Progenitor cell of endocrine pancreas (in vitro differentiated cells): ENCODE measurements around the gene BRD1. TPM values are rescaled to one million over a fixed set of nuclear protein-coding genes. Genes with fewer than 3 reads are reported as not detected.
"Not testable (repeated sequence)": the region's sequence is repeated elsewhere in the genome, so short reads cannot be mapped to it uniquely, and the experiment has no call there.

Experiments
- DNase-seq: peaks from one replicate; pipeline ENCODE4 v3.0.0; 2021; ENCODE audit warnings: low spot score; ENCODE audit not compliant: unreplicated experiment
- H3K27ac Mint-ChIP-seq: 2 replicates; pipeline ENCODE4 v1.8.0; 2021; ENCODE audit warnings: mild to moderate bottlenecking, moderate library complexity, mixed read lengths
- H3K27me3 Mint-ChIP-seq: 2 replicates; pipeline ENCODE4 v1.8.0; 2021; ENCODE audit warnings: mixed read lengths
- H3K36me3 Mint-ChIP-seq: 2 replicates; pipeline ENCODE4 v1.8.0; 2022; ENCODE audit warnings: mixed read lengths; ENCODE audit not compliant: insufficient read depth
- H3K4me1 Mint-ChIP-seq: 2 replicates; pipeline ENCODE4 v1.8.0; 2021; ENCODE audit warnings: low read depth, mixed read lengths
- H3K4me3 Mint-ChIP-seq: 2 replicates; pipeline ENCODE4 v1.8.0; 2021; ENCODE audit warnings: low read depth, mild to moderate bottlenecking, moderate library complexity, mixed read lengths
- H3K9me3 Mint-ChIP-seq: 2 replicates; pipeline ENCODE4 v1.8.0; 2021; ENCODE audit warnings: low read depth, mixed read lengths
- total RNA-seq: library from RNA; stranded (reverse); gene quantifications from 2 replicates; pipeline ENCODE4 v1.2.1, GENCODE V29; 2021
- TF ChIP-seq, protein P1 (sequence below): fragments of 200-600 bp; sonication (generic); IDR thresholded peaks from one replicate; pipeline ENCODE4 v1.5.0; 2021; ENCODE audit warnings: antibody characterized with exemption, mild to moderate bottlenecking; ENCODE audit not compliant: unreplicated experiment

Gene BRD1
- total RNA-seq, 1 donor from 2014 or later: 65.7 TPM

DNA sequence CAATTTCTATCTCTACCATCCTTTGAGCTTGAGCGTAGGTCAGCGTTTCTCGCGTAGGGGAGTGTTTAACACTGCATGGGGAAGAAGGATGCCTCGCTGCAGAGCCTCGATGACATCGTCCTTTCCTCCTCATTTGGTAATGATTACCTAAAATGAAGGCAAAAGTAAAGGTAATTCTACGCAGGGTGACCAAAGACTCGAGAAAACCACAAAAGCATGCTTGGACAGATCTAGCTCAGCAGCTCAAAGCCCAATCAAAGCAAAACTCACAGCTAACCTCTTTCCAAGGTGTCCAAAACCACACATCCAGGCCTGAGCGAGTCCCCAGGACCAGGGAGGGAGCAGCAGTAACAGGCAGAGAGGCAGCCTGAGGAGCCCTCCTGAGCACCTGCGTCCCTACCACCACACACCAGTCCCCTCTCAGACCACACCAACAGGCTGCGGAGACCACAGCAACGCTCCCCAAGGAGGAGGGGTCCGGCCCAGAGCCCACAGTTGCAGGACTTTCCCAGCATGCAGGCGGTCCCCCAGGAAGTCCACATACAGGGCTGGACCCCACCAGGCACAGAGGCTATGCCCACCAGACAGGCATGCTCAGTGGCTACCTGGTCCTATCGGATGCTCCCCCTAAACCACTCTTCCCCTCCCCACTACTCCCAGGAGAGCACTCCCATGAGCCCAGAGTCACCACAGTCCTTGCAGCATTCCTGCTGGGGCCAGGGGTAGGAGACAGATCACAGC lies 3.3 kb downstream of the BRD1 start:
- Mint-ChIP-seq H3K27ac (peak overlapping the region; percentile 86), H3K4me3 (peak overlapping the region; percentile 84), H3K27me3 (no peaks in the 10 kb centered on the region), H3K9me3 (peaks cover 1% of the 10 kb centered on the region), H3K36me3 (peaks cover 27% of the 10 kb centered on the region), H3K4me1 (peaks cover 27% of the 10 kb centered on the region)
- TF ChIP-seq, protein P1, sequence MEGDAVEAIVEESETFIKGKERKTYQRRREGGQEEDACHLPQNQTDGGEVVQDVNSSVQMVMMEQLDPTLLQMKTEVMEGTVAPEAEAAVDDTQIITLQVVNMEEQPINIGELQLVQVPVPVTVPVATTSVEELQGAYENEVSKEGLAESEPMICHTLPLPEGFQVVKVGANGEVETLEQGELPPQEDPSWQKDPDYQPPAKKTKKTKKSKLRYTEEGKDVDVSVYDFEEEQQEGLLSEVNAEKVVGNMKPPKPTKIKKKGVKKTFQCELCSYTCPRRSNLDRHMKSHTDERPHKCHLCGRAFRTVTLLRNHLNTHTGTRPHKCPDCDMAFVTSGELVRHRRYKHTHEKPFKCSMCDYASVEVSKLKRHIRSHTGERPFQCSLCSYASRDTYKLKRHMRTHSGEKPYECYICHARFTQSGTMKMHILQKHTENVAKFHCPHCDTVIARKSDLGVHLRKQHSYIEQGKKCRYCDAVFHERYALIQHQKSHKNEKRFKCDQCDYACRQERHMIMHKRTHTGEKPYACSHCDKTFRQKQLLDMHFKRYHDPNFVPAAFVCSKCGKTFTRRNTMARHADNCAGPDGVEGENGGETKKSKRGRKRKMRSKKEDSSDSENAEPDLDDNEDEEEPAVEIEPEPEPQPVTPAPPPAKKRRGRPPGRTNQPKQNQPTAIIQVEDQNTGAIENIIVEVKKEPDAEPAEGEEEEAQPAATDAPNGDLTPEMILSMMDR: no peak
- no peak for DNase-seq

DNA sequence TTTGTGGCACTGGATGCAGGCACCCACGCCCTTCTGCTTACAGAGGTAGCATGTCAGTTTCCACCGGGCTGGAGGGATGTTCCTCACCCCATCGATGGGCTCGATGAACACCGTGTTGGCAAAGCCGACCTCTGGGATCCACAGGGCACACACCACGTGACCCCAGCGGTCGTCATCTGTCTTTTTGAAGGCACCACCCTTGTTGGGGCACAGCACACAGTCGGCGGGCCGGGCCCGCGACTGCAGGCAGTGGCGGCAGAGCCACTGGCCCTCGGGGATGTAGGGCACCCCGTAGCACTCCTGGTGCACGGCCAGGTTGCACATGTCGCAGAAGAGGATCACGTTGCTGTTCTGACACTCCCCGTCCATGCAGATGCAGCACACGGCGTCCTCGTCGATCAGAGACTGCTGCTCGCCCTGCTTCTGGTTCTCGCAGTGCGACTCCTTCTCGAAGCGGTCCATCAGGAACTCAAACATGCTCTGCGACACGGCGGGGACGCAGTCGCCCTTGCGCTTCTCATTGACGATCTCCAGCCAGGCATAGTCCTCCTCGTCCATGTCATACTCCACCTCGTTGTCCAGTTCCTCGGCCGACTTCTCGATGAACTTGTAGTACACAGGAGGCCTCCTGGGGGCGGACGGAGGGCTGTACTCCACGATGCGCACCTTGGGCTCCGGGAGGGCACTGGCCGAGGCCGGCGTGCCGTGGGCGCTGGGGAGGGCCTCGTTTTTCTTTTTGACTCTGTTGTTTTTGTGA lies 4.2 kb downstream of the BRD1 start:
- Mint-ChIP-seq H3K36me3 (peaks cover 29% of the 10 kb centered on the region), H3K27me3 (no peaks in the 10 kb centered on the region), H3K9me3 (no peaks in the 10 kb centered on the region), H3K4me1 (peaks cover 27% of the 10 kb centered on the region), H3K4me3 (no peak overlapping the region), H3K27ac (no peak overlapping the region)
- no peak for DNase-seq
- TF ChIP-seq, protein P1: no peak

DNA sequence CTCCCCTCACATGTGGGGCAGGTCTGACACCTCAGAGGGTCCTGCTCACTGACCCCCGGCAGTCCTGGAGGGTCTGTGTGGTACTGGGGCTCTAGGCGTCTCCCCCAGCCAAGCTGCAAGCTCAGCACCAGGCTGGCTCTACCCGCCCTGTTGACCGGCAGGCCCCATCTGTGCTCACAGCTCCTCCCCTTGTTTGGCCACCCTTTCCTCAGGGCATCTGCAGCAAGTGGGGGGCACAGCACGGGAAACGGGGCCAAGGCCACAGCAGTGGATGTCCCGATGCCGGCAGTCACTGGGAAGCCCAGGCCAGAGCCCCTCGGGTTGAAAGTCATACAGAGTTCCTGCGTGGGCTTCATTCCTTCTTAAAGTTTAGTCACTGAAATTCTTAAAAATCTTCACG lies 5.9 kb downstream of the BRD1 start:
- DNase-seq, H3K27me3 Mint-ChIP-seq, H3K4me3 Mint-ChIP-seq, H3K9me3 Mint-ChIP-seq: not testable (repeated sequence)
- Mint-ChIP-seq H3K27ac (peak overlapping the region; percentile 41), H3K36me3 (peaks cover 41% of the 10 kb centered on the region), H3K4me1 (peaks cover 27% of the 10 kb centered on the region)

DNA sequence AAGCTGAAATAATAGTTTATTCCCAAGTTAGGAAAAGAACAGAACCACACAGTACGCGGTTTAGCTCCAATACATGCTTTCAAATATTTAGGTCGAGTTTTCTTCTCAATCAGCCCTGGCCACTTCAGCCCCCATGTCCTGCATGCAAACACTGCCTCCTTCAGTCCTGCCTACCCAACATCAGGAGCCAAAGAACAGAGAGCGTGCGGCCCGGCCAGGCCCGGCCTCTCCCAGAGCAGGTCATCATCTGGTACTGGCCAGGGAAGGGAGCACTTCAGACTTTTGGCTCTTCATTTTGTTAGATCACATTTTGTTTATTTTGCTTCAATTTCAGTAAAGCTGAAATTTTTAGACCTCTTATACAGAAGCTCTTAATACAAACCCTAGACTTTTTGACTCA lies 6.7 kb downstream of the BRD1 start:
- H3K4me1 Mint-ChIP-seq: peaks cover 26% of the 10 kb centered on the region
- DNase-seq: no peak
- no peak overlapping the region for H3K4me3 Mint-ChIP-seq
- H3K27me3 Mint-ChIP-seq: no peaks in the 10 kb centered on the region
- no peak overlapping the region for H3K27ac Mint-ChIP-seq
- H3K9me3 Mint-ChIP-seq: no peaks in the 10 kb centered on the region
- TF ChIP-seq, protein P1: no peak
- peaks cover 41% of the 10 kb centered on the region for H3K36me3 Mint-ChIP-seq

DNA sequence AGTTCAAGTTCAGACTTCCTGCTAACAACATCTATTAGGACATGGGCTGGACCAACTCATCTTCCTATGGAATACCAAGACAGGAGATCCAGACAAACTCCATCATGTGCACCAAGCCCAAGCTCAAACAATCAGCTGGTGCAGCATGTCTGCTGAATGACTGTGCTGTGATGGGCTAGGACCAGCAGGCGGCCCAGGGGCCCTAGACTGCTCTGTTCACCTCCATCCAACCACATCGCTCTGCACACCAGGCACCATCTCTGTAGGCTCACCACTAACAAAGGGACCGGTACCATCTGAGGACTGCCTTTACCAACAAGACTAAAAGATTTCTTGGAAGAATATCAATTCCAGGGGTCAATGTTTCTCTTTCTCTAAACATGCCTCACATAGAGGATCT lies 10.3 kb downstream of the BRD1 start:
- Mint-ChIP-seq H3K4me1 (no peaks in the 10 kb centered on the region), H3K36me3 (peaks cover 28% of the 10 kb centered on the region), H3K9me3 (no peaks in the 10 kb centered on the region), H3K27me3 (no peaks in the 10 kb centered on the region), H3K27ac (peak overlapping the region; percentile 27), H3K4me3 (no peak overlapping the region)
- DNase-seq: no peak
- TF ChIP-seq, protein P1: no peak
